ENCODE data around the gene HMGN2. TPM values are rescaled to one million over a fixed set of nuclear protein-coding genes. Genes with fewer than 3 reads are reported as not detected.

Gene HMGN2
- total RNA-seq, 1 experiment from 2014 or later: 414 TPM

- TF ChIP-seq ZNF532 (CRISPR knock-in tag; IDR thresholded peaks at IDR 0.05; ENCODE audit: borderline replicate concordance): 0 out of 2 replicates have a peak, but pooled peaks have one; percentile 5
- no peak for TF ChIP-seq TCF7 (CRISPR knock-in tag; IDR thresholded peaks at IDR 0.05; ENCODE audit: low read depth)
- peak; percentile 85; the same call in 1 of the 2 replicates for TF ChIP-seq RELA (CRISPR knock-in tag; IDR thresholded peaks at IDR 0.05; ENCODE audit: borderline replicate concordance)
- TF ChIP-seq FOXK1 (CRISPR knock-in tag; IDR thresholded peaks at IDR 0.05): peak; percentile 96
- peak; percentile 95 for TF ChIP-seq FOXP4 (CRISPR knock-in tag; IDR thresholded peaks at IDR 0.05)
- TF ChIP-seq USF1 (CRISPR knock-in tag; IDR thresholded peaks at IDR 0.05): peak; percentile 100
- peak; percentile 95; the same call in 1 of the 2 replicates for TF ChIP-seq ZNF138 (CRISPR knock-in tag; conservative IDR thresholded peaks at IDR 0.05)
- peak; percentile 90; the same call in 1 of the 2 replicates for TF ChIP-seq MYBL2 (CRISPR knock-in tag; IDR thresholded peaks at IDR 0.05)
- no peak for TF ChIP-seq RORB (CRISPR knock-in tag; IDR thresholded peaks at IDR 0.05)
- peak; percentile 85 for TF ChIP-seq E2F5 (CRISPR knock-in tag; IDR thresholded peaks at IDR 0.05)
- TF ChIP-seq SMAD3 (CRISPR knock-in tag; IDR thresholded peaks at IDR 0.05; ENCODE audit: borderline replicate concordance): peak; percentile 78; the same call in 1 of the 2 replicates
- TF ChIP-seq TEAD1 (CRISPR knock-in tag; IDR thresholded peaks at IDR 0.05): peak; percentile 84; the same call in 1 of the 2 replicates
- TF ChIP-seq MLX (CRISPR knock-in tag; IDR thresholded peaks at IDR 0.05): no peak
- TF ChIP-seq SOX15 (CRISPR knock-in tag; IDR thresholded peaks at IDR 0.05): no peak
- no peak for TF ChIP-seq CBFB (CRISPR knock-in tag; IDR thresholded peaks at IDR 0.05; ENCODE audit: low read depth)
- TF ChIP-seq ZNF263 (CRISPR knock-in tag; IDR thresholded peaks at IDR 0.05; ENCODE audit: low read depth): no peak
- TF ChIP-seq GTF2I (CRISPR knock-in tag; conservative IDR thresholded peaks at IDR 0.05): no peak
- peak; percentile 97 for TF ChIP-seq AFF4 (CRISPR knock-in tag; IDR thresholded peaks at IDR 0.05; ENCODE audit: borderline replicate concordance)
- TF ChIP-seq ERG (CRISPR knock-in tag; IDR thresholded peaks at IDR 0.05): 0 out of 2 replicates have a peak, but pooled peaks have one; percentile 18
- peak; percentile 89 for TF ChIP-seq GABPB1 (CRISPR knock-in tag; IDR thresholded peaks at IDR 0.05)
- peak; percentile 99 for TF ChIP-seq USF2 (CRISPR knock-in tag; IDR thresholded peaks at IDR 0.05)
- peak; percentile 96 for TF ChIP-seq TP53 (CRISPR knock-in tag; IDR thresholded peaks at IDR 0.05)
- TF ChIP-seq HMGA2 (CRISPR knock-in tag; IDR thresholded peaks at IDR 0.05): no peak
- peak; percentile 66; the same call in 1 of the 2 replicates for TF ChIP-seq NFE2L1 (CRISPR knock-in tag; IDR thresholded peaks at IDR 0.05)
Observed at GRCh38 chr1:26431979-26432695, 40.1 kb upstream of the HMGN2 start, which contains the start of gene DHDDS (continued).

All from WTC11 (cell line).